IMR-90 (cell line): Measurements from ENCODE around the gene ZNF283.

ENCODE experiments used
- BHLHE40 ChIP-seq: fragments of 150-350 bp; IDR thresholded peaks from 2 replicates; pipeline ENCODE4 v1.6.1; 2016; ENCODE audit warnings: mild to moderate bottlenecking, low read depth, low read length
- CTCF ChIP-seq: conservative IDR thresholded peaks from 2 replicates; pipeline ENCODE4 v1.5.1; 2012; ENCODE audit warnings: mild to moderate bottlenecking, low read depth, low read length, improper control_type of control experiment
- FOS ChIP-seq: fragments of 150-350 bp; IDR thresholded peaks from 2 replicates; pipeline ENCODE4 v1.6.1; 2016; ENCODE audit warnings: low read depth, low read length
- NFE2L2 ChIP-seq: fragments of 150-350 bp; IDR thresholded peaks from 2 replicates; pipeline ENCODE4 v1.6.1; 2016; ENCODE audit warnings: low read depth, mild to moderate bottlenecking, low read length
- POLR2A ChIP-seq: IDR thresholded peaks from 2 replicates; pipeline ENCODE4 v1.6.1; 2012; ENCODE audit warnings: mild to moderate bottlenecking, low read depth, low read length
- RAD21 ChIP-seq: IDR thresholded peaks from 2 replicates; pipeline ENCODE4 v1.6.1; 2012; ENCODE audit warnings: low read length, improper control_type of control experiment
- RCOR1 ChIP-seq: IDR thresholded peaks from 2 replicates; pipeline ENCODE4 v1.6.1; 2012; ENCODE audit warnings: mild to moderate bottlenecking, low read length, improper control_type of control experiment; ENCODE audit not compliant: insufficient replicate concordance
- RFX5 ChIP-seq: IDR thresholded peaks from 2 replicates; pipeline ENCODE4 v1.8.0; 2012; ENCODE audit warnings: low read depth, mild to moderate bottlenecking, low read length, moderate library complexity
- USF2 ChIP-seq: fragments of 150-350 bp; IDR thresholded peaks from 2 replicates; pipeline ENCODE4 v1.6.1; 2017; ENCODE audit warnings: mild to moderate bottlenecking, antibody characterized with exemption, low read length, low read depth

GRCh38 chr19:43814663-43815352, 12.3 kb upstream of the ZNF283 start:
- TF ChIP-seq CTCF (no peak), FOS (no peak), USF2 (no peak), RAD21 (no peak), POLR2A (no peak), NFE2L2 (no peak), RFX5 (no peak), RCOR1 (no peak), BHLHE40 (no peak)
